ENCODE data around the gene MYO5A.
"Not testable (repeated sequence)": the region's sequence is repeated elsewhere in the genome, so short reads cannot be mapped to it uniquely, and the experiment has no call there.

The MYO5A gene

GRCh38 chr15:52551186-52551585 is 22.5 kb upstream of the MYO5A start:
- in situ Hi-C loops (cut with MboI; ENCODE audit: low pct_unique_long_range_greater_than_20kb, low sequenced_read_pairs): not testable (repeated sequence)

DNA sequence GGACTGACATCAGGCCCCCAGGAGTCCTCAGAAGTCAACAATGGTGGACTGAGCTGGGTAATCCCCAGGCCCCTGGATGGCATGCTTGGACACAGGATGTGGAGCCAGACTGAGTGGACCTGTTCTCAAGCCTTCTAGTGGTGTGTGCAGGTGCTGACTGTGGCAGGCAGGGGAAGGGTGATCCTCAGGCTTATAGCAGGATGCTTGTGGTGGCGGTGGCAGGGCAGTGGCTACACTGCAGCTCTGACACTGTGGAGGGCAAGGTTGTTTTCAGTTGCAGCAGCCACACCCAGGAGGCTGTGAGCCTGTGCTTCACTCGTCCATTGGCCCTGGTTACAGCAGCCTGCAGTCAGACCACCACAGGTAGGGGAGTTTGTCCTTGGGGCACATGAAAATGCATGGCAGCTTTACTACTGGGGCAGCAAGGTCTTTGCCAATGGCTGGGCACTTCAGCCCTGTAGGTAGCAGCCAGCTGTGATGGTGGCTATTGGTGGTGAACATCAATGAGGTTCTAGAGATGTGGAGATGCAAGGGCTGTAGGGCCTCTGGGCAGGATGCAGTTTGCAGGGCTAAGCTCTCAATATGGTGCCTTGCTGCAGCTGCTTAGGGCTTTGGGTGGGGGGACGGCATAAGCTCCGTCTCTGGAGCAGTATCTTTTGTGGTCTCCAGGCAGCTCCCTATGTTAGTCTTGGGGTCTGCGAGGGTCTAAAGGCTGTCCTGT is 17.5 kb upstream of the MYO5A start:
- in situ Hi-C loops (cut with MboI; ENCODE audit: low pct_unique_long_range_greater_than_20kb, low sequenced_read_pairs): no loop called here

More at GRCh38 chr15:52551186-52551585, 22.5 kb upstream of the MYO5A start:
- DNase-seq: not testable (repeated sequence)

GRCh38 chr15:52540374-52541012 is 11.8 kb upstream of the MYO5A start:
- in situ Hi-C loops (cut with MboI; ENCODE audit: low pct_unique_long_range_greater_than_20kb, low sequenced_read_pairs): no loop called here
- no peak for DNase-seq

More for the DNA sequence above, 17.5 kb upstream of the MYO5A start:
- no peak for DNase-seq

- in situ Hi-C loops (cut with MboI; ENCODE audit: low pct_unique_long_range_greater_than_20kb, low sequenced_read_pairs): no loop called here
- no peak for DNase-seq
Observed at GRCh38 chr15:52537459-52537858, 8.8 kb upstream of the MYO5A start.

- peak; percentile 42 for DNase-seq
- in situ Hi-C loops (cut with MboI; ENCODE audit: low pct_unique_long_range_greater_than_20kb, low sequenced_read_pairs): no loop called here
Observed at GRCh38 chr15:52532427-52532826, 3.7 kb upstream of the MYO5A start.

GRCh38 chr15:52529940-52530339 is 1.3 kb upstream of the MYO5A start:
- in situ Hi-C loops (cut with MboI; ENCODE audit: low pct_unique_long_range_greater_than_20kb, low sequenced_read_pairs): no loop called here
- DNase-seq: no peak

- DNase-seq: no peak
- in situ Hi-C loops (cut with MboI; ENCODE audit: low pct_unique_long_range_greater_than_20kb, low sequenced_read_pairs): no loop called here
Observed at GRCh38 chr15:52529341-52529924, 753 bp upstream of the MYO5A start.

- in situ Hi-C loops (cut with MboI; ENCODE audit: low pct_unique_long_range_greater_than_20kb, low sequenced_read_pairs): no loop called here
- DNase-seq: no peak
Observed at GRCh38 chr15:52527911-52528563, 643 bp downstream of the MYO5A start.

GRCh38 chr15:52527196-52527910 is 1.3 kb downstream of the MYO5A start:
- in situ Hi-C loops (cut with MboI; ENCODE audit: low pct_unique_long_range_greater_than_20kb, low sequenced_read_pairs): no loop called here
- DNase-seq: no peak

- in situ Hi-C loops (cut with MboI; ENCODE audit: low pct_unique_long_range_greater_than_20kb, low sequenced_read_pairs): no loop called here
- DNase-seq: no peak
Observed at GRCh38 chr15:52524223-52525136, 4.2 kb downstream of the MYO5A start.

GRCh38 chr15:52523647-52524046 is 5.0 kb downstream of the MYO5A start:
- in situ Hi-C loops (cut with MboI; ENCODE audit: low pct_unique_long_range_greater_than_20kb, low sequenced_read_pairs): no loop called here

DNA sequence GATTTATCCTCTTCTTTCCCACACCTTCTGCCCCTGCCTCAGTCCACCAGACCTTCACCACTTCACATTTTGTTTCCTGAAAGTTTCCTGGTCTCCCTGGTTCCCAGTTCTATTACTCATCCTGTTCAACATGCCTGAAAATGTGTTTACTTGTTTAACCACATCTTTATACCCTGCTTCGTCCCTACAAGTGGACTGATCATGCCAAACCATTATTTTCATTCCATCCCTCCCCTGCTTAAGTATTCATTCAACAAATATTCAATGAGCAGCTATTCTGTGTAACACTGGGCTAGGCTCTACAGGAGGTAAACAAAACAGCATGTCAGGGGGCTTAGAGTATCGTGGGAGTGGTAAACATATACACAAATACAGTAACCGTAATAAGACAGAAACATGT is 5.5 kb downstream of the MYO5A start:
- no peak for DNase-seq
- in situ Hi-C loops (cut with MboI; ENCODE audit: low pct_unique_long_range_greater_than_20kb, low sequenced_read_pairs): no loop called here

More at GRCh38 chr15:52523647-52524046, 5.0 kb downstream of the MYO5A start:
- DNase-seq: no peak

- in situ Hi-C loops (cut with MboI; ENCODE audit: low pct_unique_long_range_greater_than_20kb, low sequenced_read_pairs): no loop called here
Observed at GRCh38 chr15:52521682-52522081, 7.0 kb downstream of the MYO5A start.

DNA sequence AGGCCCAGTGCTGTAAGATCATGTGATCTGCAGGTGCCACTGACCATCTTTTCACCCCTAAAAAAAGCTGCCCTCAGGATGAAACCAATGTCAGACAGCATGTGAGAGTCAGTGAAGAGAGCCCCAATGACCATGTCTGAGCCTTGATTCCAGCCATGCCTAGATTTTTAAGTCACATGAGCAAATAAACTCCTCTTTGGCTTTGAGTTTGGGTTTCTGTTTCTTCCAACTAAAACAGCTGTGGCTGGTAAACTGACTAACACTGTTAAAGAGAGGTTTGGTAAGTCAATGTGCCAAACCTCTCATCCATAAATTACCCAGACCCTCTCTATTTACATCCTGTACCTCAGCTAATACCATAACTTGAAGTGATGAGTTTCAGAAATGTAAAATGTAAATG is 8.3 kb downstream of the MYO5A start:
- DNase-seq: no peak
- in situ Hi-C loops (cut with MboI; ENCODE audit: low pct_unique_long_range_greater_than_20kb, low sequenced_read_pairs): no loop called here

More at GRCh38 chr15:52521682-52522081, 7.0 kb downstream of the MYO5A start:
- DNase-seq: no peak

GRCh38 chr15:52518487-52519371 is 10.0 kb downstream of the MYO5A start:
- no peak for DNase-seq
- in situ Hi-C loops (cut with MboI; ENCODE audit: low pct_unique_long_range_greater_than_20kb, low sequenced_read_pairs): no loop called here

GRCh38 chr15:52517014-52517413 is 11.7 kb downstream of the MYO5A start:
- in situ Hi-C loops (cut with MboI; ENCODE audit: low pct_unique_long_range_greater_than_20kb, low sequenced_read_pairs): no loop called here
- DNase-seq: no peak

DNA sequence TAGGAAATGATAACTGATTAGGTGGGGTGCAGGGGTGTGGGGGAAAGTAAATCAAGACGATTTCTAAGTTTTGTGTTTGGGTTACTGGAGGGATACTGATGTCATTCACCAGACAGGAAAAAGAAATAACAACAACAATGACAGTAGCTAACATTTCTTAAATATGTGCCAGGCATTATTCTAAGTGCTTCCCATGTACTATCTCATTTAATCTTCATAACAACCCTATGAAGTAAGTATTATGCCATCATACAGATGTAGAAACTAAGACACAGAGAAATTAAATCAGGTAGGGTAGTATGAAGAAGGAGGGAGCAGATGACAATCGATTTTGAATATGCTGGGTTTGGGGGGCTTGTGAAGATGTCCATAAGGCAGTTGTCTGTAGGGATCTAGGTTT is 13.3 kb downstream of the MYO5A start:
- no peak for DNase-seq
- in situ Hi-C loops (cut with MboI; ENCODE audit: low pct_unique_long_range_greater_than_20kb, low sequenced_read_pairs): no loop called here

Measured in KBM-7 (cell line).